Esophagus muscularis mucosa (tissue), 4 donors: ENCODE data around the gene CXCL3. TPM values are rescaled to one million over a fixed set of nuclear protein-coding genes. Genes with fewer than 3 reads are reported as not detected.

Experiments used
- DNase-seq: peaks from one replicate; pipeline ENCODE4 v3.0.0-alpha.2; 2017; ENCODE audit errors: extremely low spot score
- H3K27ac ChIP-seq, 4 donors: fragments of 200-600 bp; sonication (generic); replicated peaks in 1 of 4; 1 replicate in 3 of 4; 2 replicates in 1 of 4; pipeline ENCODE4 v1.5.1; 2016 to 2019; ENCODE audit warnings: mild to moderate bottlenecking in 1 of 4
- H3K27me3 ChIP-seq, 4 donors: fragments of 200-600 bp; sonication (generic); one replicate each; pipeline versions ENCODE4 v1.5.1 to v1.6.0; 2016 to 2019
- H3K36me3 ChIP-seq, 4 donors: fragments of 200-600 bp; sonication (generic); one replicate each; pipeline ENCODE4 v1.5.1; 2016 to 2019
- H3K4me1 ChIP-seq, 4 donors: fragments of 200-600 bp; sonication (generic); one replicate each; pipeline ENCODE4 v1.5.1; 2016 to 2019
- H3K4me3 ChIP-seq, 4 donors: fragments of 200-600 bp; sonication (generic); 1 replicate in 2 of 4; 2 replicates in 2 of 4; pipeline ENCODE4 v1.5.1; 2016 to 2019; ENCODE audit warnings: mild to moderate bottlenecking in 4 of 4, moderate library complexity in 1 of 4
- H3K9me3 ChIP-seq, 4 donors: fragments of 200-600 bp; sonication (generic); 1 replicate in 3 of 4; 2 replicates in 1 of 4; pipeline ENCODE4 v1.5.1; 2016 to 2019
- EP300 ChIP-seq: sonication (generic); formaldehyde crosslinking; IDR thresholded peaks from one replicate; pipeline ENCODE4 v1.6.1; 2017; ENCODE audit warnings: antibody characterized with exemption
- POLR2A ChIP-seq: fragments of 450-650 bp; IDR thresholded peaks from one replicate; pipeline ENCODE4 v1.6.1; 2017; ENCODE audit warnings: antibody characterized with exemption, moderate library complexity, mild to moderate bottlenecking, low read depth
- POLR2AphosphoS5 ChIP-seq, 2 donors: sonication (generic); formaldehyde crosslinking; IDR thresholded peaks; one replicate each; pipeline ENCODE4 v1.6.1; 2017; ENCODE audit warnings: antibody characterized with exemption in 2 of 2
- WGBS: methylation state at CpG from one replicate; pipeline ENCODE4 v1.1.5; 2018; 5-methylcytosine and 5-hydroxymethylcytosine counted together
- intact Hi-C: fragments of 100-400 bp; cut with DNase I; formaldehyde crosslinking; loops from one replicate; pipeline ENCODE4 v1.15.1; 2023
- small RNA-seq, 3 donors: library from RNA; depleted of rRNA; stranded (forward); fragments of <200 nt; gene quantifications; one replicate each; pipeline ENCODE3, GENCODE V24; 2016
- total RNA-seq, 4 donors: library from RNA; depleted of rRNA; stranded (reverse); fragments of >200 nt; gene quantifications; one replicate each; pipeline versions ENCODE4 v1.1.0 to v1.2.1, GENCODE V29; 2016
- TF ChIP-seq, protein P1 (sequence below), 3 experiments: fragments of 200-600 bp in 2 of 3; fragments of 450-650 bp in 1 of 3; sonication (generic) in 2 of 3; IDR thresholded peaks; one replicate each; pipeline ENCODE4 v1.5.1; 2017 to 2019; ENCODE audit warnings: antibody characterized with exemption in 3 of 3, mild to moderate bottlenecking in 2 of 3, moderate library complexity in 1 of 3

Gene CXCL3
- total RNA-seq, 4 donors from 2014 or later: 2.2 TPM; not detected in 3

DNA sequence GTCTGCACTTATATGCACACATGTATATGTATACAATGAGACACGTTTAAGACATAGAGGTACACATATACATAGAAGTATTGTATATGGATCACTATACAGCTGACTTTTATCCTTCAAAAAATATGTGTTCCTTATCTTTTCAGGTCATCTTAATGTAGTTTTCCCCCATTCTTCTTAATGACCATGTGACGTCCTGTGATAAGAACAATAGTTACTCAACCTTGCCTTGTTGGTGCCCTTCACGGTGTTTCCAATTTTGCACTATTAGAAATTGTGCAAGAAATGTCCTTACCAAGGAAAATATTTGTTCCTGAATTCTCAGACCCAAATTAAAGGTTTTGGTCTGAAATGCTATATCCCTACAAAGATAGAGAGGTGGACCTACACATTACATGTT, 49.5 kb downstream of the CXCL3 start:
- DNase-seq: no peak
- Histone ChIP-seq H3K27me3 (peaks cover 0 to 10% (median 0%) of the 10 kb centered on the region in 4 donors), H3K4me1 (no peaks in the 10 kb centered on the region), H3K4me3 (no peak overlapping the region), H3K36me3 (no peaks in the 10 kb centered on the region), H3K27ac (no peak overlapping the region), H3K9me3 (no peaks in the 10 kb centered on the region)
- no peak for TF ChIP-seq POLR2A
- TF ChIP-seq, protein P1, sequence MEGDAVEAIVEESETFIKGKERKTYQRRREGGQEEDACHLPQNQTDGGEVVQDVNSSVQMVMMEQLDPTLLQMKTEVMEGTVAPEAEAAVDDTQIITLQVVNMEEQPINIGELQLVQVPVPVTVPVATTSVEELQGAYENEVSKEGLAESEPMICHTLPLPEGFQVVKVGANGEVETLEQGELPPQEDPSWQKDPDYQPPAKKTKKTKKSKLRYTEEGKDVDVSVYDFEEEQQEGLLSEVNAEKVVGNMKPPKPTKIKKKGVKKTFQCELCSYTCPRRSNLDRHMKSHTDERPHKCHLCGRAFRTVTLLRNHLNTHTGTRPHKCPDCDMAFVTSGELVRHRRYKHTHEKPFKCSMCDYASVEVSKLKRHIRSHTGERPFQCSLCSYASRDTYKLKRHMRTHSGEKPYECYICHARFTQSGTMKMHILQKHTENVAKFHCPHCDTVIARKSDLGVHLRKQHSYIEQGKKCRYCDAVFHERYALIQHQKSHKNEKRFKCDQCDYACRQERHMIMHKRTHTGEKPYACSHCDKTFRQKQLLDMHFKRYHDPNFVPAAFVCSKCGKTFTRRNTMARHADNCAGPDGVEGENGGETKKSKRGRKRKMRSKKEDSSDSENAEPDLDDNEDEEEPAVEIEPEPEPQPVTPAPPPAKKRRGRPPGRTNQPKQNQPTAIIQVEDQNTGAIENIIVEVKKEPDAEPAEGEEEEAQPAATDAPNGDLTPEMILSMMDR (IDR thresholded peaks at IDR 0.05): no peak
- TF ChIP-seq POLR2AphosphoS5 (IDR thresholded peaks at IDR 0.05): no peak
- no peak for TF ChIP-seq EP300
- WGBS: 70% methylated on average over 3 of the region's 3 CpGs
- intact Hi-C loops: no loop called here

DNA sequence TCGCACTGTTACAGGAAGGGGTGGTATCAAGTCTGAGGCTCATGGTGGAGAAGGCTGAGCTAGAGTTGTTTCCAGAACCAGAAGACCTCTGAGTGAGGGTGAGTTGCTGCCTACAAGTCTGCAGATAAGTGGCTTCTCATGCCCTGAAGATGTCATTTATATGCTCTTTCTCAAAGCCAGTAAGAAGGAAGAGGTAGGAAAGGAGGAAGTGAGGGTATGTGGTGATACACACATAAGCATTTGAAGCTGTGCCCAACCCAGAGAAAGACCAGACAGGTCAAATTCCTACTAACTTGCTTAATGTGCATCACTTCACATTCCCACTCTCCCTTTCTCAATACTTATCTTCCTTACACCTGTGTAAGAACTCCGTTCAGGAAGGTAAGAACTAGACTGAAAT, 50.4 kb downstream of the CXCL3 start, which contains the start of gene PPBP:
TSS of gene PPBP (minus strand) at position 130 of the 400 bp plus-strand sequence. CDS start at position 43, 87 bp downstream.
- TF ChIP-seq EP300: no peak
- TF ChIP-seq, protein P1 (IDR thresholded peaks at IDR 0.05): no peak
- TF ChIP-seq POLR2A: no peak
- no peak for TF ChIP-seq POLR2AphosphoS5 (IDR thresholded peaks at IDR 0.05)
- intact Hi-C loops: no loop called here
- no peak within 1 kb of the TSS for H3K27ac ChIP-seq
- WGBS: 83% methylated on average over 2 of the region's 2 CpGs
- no peaks in the 10 kb centered on the region for H3K36me3 ChIP-seq
- no peak within 1 kb of the TSS for H3K4me3 ChIP-seq
- H3K9me3 ChIP-seq: no peaks in the 10 kb centered on the region
- peaks cover 0 to 11% (median 0%) of the 10 kb centered on the region in 4 donors for H3K27me3 ChIP-seq
- DNase-seq: no peak
- H3K4me1 ChIP-seq: no peaks in the 10 kb centered on the region

Small RNAs within 50 kb of the gene (small RNA-seq; reads per million reads assigned to genes)
- gene RN7SL218P: 0 reads per million in 3 donors

Other genes starting within 250 kb of the CXCL3 start
- gene CXCL6, start 202.0 kb downstream of the CXCL3 start, total RNA-seq: 1 to 10 TPM in 1 of 4 donors, under 1 TPM in 1, not detected in 2; 0.66 to 1.8 TPM
- not detected for gene PF4V1, start 185.4 kb downstream of the CXCL3 start, total RNA-seq
- gene CXCL1, start 169.3 kb downstream of the CXCL3 start, total RNA-seq: 1 to 10 TPM in 3 of 4 donors, not detected in 1; 1.8 to 9.1 (median 3.4) TPM
- gene PF4, start 56.7 kb downstream of the CXCL3 start, total RNA-seq: 1 to 10 TPM in 1 of 4 donors, not detected in 3; 3.5 TPM
- gene PPBP, start 50.5 kb downstream of the CXCL3 start, total RNA-seq: 10 to 100 TPM in 1 of 4 donors, not detected in 3; 10.1 TPM
- under 1 TPM in 1 of 4 donors, not detected in 3; 0.17 TPM for gene CXCL5, start 40.0 kb downstream of the CXCL3 start, total RNA-seq
- gene CXCL2, start 60.5 kb upstream of the CXCL3 start, total RNA-seq: 10 to 100 TPM; 15.0 to 29.3 (median 15.7) TPM
- 10 to 100 TPM; 10.2 to 23.7 (median 19.2) TPM for gene MTHFD2L, start 119.4 kb upstream of the CXCL3 start, total RNA-seq